Suprapubic skin (tissue), 3 donors: ENCODE results near the gene PGPEP1.

Source experiments
- POLR2A ChIP-seq, 2 donors: fragments of 450-650 bp; IDR thresholded peaks; one replicate each; pipeline ENCODE4 v1.6.1; 2017; ENCODE audit warnings: antibody characterized with exemption in 2 of 2, mild to moderate bottlenecking in 2 of 2, moderate library complexity in 2 of 2
- TF ChIP-seq, protein P1 (sequence below), 2 donors: fragments of 200-600 bp in 1 of 2; fragments of 450-650 bp in 1 of 2; sonication (generic) in 1 of 2; IDR thresholded peaks; one replicate each; pipeline ENCODE4 v1.5.1; 2016 to 2019; ENCODE audit warnings: antibody characterized with exemption in 2 of 2, mild to moderate bottlenecking in 1 of 2, moderate library complexity in 1 of 2

GRCh38 chr19:18416778-18417249 lies 76.4 kb downstream of the PGPEP1 start:
- TF ChIP-seq POLR2A (IDR thresholded peaks at IDR 0.05), result peak in 1 of 2 donors; percentile 15
- TF ChIP-seq, protein P1, sequence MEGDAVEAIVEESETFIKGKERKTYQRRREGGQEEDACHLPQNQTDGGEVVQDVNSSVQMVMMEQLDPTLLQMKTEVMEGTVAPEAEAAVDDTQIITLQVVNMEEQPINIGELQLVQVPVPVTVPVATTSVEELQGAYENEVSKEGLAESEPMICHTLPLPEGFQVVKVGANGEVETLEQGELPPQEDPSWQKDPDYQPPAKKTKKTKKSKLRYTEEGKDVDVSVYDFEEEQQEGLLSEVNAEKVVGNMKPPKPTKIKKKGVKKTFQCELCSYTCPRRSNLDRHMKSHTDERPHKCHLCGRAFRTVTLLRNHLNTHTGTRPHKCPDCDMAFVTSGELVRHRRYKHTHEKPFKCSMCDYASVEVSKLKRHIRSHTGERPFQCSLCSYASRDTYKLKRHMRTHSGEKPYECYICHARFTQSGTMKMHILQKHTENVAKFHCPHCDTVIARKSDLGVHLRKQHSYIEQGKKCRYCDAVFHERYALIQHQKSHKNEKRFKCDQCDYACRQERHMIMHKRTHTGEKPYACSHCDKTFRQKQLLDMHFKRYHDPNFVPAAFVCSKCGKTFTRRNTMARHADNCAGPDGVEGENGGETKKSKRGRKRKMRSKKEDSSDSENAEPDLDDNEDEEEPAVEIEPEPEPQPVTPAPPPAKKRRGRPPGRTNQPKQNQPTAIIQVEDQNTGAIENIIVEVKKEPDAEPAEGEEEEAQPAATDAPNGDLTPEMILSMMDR (IDR thresholded peaks at IDR 0.05), result no peak
